ENCODE measurements around the gene LRRC8E.
A peak's percentile ranks its signal among the peaks of the same experiment; 100 is the strongest.

Gene LRRC8E

DNA sequence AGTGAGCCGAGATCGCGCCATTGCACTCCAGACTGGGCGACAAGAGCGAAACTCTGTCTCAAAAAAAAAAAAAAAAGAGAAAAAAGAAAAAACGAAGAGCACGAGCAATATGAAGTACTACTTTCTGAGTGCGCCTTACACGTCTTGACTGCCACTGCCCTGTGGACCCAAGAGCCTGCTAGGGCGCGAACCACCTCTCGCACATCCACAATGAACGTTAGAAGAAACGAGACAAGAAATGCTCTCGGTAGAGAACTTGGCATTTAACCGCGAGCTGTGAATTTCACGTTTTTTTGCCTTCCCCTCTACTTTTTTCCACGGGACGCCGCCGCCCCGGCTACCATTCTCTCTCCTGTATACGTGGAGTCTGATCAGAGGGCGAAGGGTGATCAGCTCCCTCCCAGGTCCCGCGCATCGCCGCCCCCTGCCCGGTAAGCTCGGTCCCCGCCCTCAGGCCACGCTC is 54.7 kb downstream of the LRRC8E start:
- H3K27ac ChIP-seq = peak overlapping the region; percentile 81
- no peak for TF ChIP-seq CTCF (conservative IDR thresholded peaks at IDR 0.05)

GRCh38 chr19:7943444-7944176 is 55.3 kb downstream of the LRRC8E start, which contains the start of gene TIMM44:
Gene TIMM44, minus strand, starts transcription at chr19:7943666. Its CDS starts 15 bp downstream, at chr19:7943651.
- TF ChIP-seq CTCF (conservative IDR thresholded peaks at IDR 0.05) = no peak
- peak within 1 kb of the TSS; percentile 81 for H3K27ac ChIP-seq

DNA sequence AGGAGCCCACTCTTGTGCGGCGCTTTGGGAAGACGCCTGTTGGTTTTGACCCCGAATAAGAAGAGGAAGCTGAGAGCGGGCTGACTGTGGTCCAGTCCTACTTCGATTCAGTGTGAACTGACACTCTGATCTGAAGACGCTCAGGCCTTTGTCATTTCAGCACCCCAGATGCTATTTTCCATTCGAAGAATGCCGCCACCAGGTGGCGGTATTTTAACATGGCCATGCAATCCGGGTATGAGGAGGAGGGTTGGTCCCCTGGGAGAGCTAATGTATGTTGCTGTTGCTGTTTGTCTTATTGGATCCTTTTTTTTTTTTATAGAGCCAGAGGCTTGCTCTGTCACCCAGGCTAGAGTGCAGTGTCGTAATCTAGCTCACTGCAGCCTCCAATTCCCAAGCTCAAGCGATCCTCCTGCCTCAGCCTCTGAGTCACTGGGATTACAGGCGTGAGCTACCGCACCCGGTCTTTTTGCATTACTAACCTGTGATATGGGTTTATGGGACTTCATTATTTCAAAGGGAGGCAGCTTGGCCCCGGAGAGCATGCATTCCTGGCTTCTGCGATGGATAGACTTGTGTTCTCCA is 56.0 kb downstream of the LRRC8E start:
- peak; percentile 80 for TF ChIP-seq CTCF (conservative IDR thresholded peaks at IDR 0.05)
- peak overlapping the region; percentile 81 for H3K27ac ChIP-seq

DNA sequence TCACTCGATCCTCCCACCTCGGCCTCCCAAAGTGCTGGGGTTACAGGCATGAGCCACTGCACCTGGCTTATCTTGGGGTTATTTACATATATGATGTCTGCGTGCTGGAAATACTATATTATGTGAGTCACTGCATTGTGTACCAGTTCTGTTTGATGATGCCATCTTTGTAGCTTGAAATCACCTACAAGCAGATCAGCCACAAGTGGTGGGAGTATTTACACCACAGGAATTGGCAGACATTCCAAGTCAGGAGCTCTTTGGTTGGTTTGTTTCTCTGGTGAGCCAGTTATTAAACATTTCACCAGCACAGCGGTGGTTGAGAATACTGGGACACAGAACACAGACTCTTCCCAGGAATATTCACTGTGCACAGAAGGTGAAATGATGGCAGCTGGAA is 59.6 kb downstream of the LRRC8E start:
- TF ChIP-seq CTCF (conservative IDR thresholded peaks at IDR 0.05) = no peak

More for the DNA sequence above, 59.6 kb downstream of the LRRC8E start:
- H3K27ac ChIP-seq = no peak overlapping the region

Measured in VCaP (cell line).